ENCODE measurements around the gene PSEN1.

The PSEN1 gene

DNA sequence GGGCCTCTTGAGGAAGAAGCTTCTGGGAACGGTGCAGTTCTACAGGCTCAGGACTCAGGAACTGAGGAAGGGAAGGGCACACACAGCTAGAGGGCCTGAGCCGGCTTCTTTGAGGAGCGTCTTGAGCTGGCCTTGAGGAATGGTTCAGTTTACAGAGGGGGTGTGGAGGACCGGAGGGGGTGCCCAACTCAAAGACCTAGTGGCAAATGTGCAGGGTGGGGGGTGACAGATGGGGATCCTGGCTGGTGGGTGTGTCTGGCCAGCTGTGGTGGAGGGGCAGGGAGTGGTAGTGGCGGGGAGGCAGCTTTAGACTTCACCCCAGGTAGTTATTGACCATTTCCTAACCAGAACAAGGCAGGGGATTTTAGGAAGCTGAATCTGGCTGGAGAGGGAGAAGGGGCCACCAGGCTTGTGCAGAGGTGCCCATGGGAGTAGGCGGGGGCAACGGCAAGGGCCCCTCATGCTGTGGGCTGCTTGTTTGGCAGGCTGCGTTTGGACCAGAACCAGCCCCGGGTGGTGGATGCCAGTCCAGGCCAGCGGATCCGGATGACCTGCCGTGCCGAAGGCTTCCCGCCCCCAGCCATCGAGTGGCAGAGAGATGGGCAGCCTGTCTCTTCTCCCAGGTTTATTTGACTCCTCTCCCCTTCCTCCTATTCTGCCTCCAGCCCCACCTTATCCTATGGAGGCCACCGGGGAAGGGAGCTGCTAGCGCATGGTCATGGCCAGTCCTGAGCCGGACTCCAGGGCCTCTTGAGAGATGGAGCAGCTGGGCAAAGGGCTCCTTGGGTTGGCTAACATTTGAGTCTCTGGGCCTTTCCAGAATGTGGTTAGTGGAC, 128.8 kb downstream of the PSEN1 start:
- Histone ChIP-seq H3K9ac (no peak overlapping the region), H2AFZ (ENCODE audit: low read depth) (no peak overlapping the region), H3K4me1 (ENCODE audit: low read depth, poor library complexity, severe bottlenecking) (no peaks in the 10 kb centered on the region), H3K27ac (no peak overlapping the region), H3K36me3 (ENCODE audit: insufficient read depth) (no peaks in the 10 kb centered on the region), H3K4me3 (IDR thresholded peaks at IDR 0.05; ENCODE audit: insufficient read depth, low read depth, low read length) (no peak overlapping the region), H3K79me2 (ENCODE audit: insufficient read depth, low read depth) (no peaks in the 10 kb centered on the region), H3K27me3 (ENCODE audit: insufficient read depth, low read depth) (no peaks in the 10 kb centered on the region), H4K20me1 (ENCODE audit: insufficient read depth) (no peaks in the 10 kb centered on the region), H3K4me2 (no peak overlapping the region)
- TF ChIP-seq, protein P1, sequence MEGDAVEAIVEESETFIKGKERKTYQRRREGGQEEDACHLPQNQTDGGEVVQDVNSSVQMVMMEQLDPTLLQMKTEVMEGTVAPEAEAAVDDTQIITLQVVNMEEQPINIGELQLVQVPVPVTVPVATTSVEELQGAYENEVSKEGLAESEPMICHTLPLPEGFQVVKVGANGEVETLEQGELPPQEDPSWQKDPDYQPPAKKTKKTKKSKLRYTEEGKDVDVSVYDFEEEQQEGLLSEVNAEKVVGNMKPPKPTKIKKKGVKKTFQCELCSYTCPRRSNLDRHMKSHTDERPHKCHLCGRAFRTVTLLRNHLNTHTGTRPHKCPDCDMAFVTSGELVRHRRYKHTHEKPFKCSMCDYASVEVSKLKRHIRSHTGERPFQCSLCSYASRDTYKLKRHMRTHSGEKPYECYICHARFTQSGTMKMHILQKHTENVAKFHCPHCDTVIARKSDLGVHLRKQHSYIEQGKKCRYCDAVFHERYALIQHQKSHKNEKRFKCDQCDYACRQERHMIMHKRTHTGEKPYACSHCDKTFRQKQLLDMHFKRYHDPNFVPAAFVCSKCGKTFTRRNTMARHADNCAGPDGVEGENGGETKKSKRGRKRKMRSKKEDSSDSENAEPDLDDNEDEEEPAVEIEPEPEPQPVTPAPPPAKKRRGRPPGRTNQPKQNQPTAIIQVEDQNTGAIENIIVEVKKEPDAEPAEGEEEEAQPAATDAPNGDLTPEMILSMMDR (conservative IDR thresholded peaks at IDR 0.05; ENCODE audit: low read depth, low read length) = no peak

GRCh38 chr14:73265721-73266046, 129.4 kb downstream of the PSEN1 start:
- TF ChIP-seq, protein P1 (conservative IDR thresholded peaks at IDR 0.05; ENCODE audit: low read depth, low read length) = no peak
- Histone ChIP-seq H3K36me3 (ENCODE audit: insufficient read depth) (no peaks in the 10 kb centered on the region), H2AFZ (ENCODE audit: low read depth) (no peak overlapping the region), H3K4me3 (IDR thresholded peaks at IDR 0.05; ENCODE audit: insufficient read depth, low read depth, low read length) (no peak overlapping the region), H3K27me3 (ENCODE audit: insufficient read depth, low read depth) (no peaks in the 10 kb centered on the region), H3K9ac (no peak overlapping the region), H3K27ac (no peak overlapping the region), H3K4me1 (ENCODE audit: low read depth, poor library complexity, severe bottlenecking) (no peaks in the 10 kb centered on the region), H3K4me2 (no peak overlapping the region), H3K79me2 (ENCODE audit: insufficient read depth, low read depth) (no peaks in the 10 kb centered on the region), H4K20me1 (ENCODE audit: insufficient read depth) (no peaks in the 10 kb centered on the region)

- Histone ChIP-seq H3K4me3 (IDR thresholded peaks at IDR 0.05; ENCODE audit: insufficient read depth, low read depth, low read length) (no peak overlapping the region), H2AFZ (ENCODE audit: low read depth) (no peak overlapping the region), H3K27ac (no peak overlapping the region), H3K9ac (no peak overlapping the region), H3K79me2 (ENCODE audit: insufficient read depth, low read depth) (no peaks in the 10 kb centered on the region), H3K4me1 (ENCODE audit: low read depth, poor library complexity, severe bottlenecking) (no peaks in the 10 kb centered on the region), H4K20me1 (ENCODE audit: insufficient read depth) (no peaks in the 10 kb centered on the region), H3K27me3 (ENCODE audit: insufficient read depth, low read depth) (no peaks in the 10 kb centered on the region), H3K4me2 (no peak overlapping the region), H3K36me3 (ENCODE audit: insufficient read depth) (no peaks in the 10 kb centered on the region)
- TF ChIP-seq, protein P1 (conservative IDR thresholded peaks at IDR 0.05; ENCODE audit: low read depth, low read length) = no peak
Observed at GRCh38 chr14:73266317-73266716, 130.0 kb downstream of the PSEN1 start.

DNA sequence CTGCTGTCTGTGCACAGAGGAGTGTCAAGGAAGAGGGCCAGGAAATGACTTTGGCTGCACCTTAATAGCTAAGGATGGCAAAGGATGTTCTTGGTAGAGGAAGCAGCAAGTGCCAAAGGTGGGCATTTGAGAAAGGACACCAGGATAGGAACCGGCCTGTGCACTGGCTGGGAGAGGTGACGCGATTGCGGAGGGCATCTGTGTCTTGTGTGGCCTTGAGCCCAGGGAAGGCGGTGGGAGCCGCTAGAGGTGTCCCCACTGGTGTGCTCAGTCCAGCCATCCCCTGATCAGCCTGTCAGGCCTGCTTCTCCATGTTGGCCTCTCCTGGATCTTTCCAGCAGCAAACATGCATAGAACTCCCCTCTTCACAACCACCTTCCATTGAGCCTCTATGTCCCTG, 131.2 kb downstream of the PSEN1 start:
- no peaks in the 10 kb centered on the region for H3K4me1 ChIP-seq (ENCODE audit: low read depth, poor library complexity, severe bottlenecking)
- no peak overlapping the region for H3K4me3 ChIP-seq (IDR thresholded peaks at IDR 0.05; ENCODE audit: insufficient read depth, low read depth, low read length)
- no peak overlapping the region for H2AFZ ChIP-seq (ENCODE audit: low read depth)
- TF ChIP-seq, protein P1 (conservative IDR thresholded peaks at IDR 0.05; ENCODE audit: low read depth, low read length) = no peak
- no peaks in the 10 kb centered on the region for H3K79me2 ChIP-seq (ENCODE audit: insufficient read depth, low read depth)
- no peak overlapping the region for H3K27ac ChIP-seq
- no peaks in the 10 kb centered on the region for H3K27me3 ChIP-seq (ENCODE audit: insufficient read depth, low read depth)
- no peak overlapping the region for H3K9ac ChIP-seq
- no peaks in the 10 kb centered on the region for H4K20me1 ChIP-seq (ENCODE audit: insufficient read depth)
- no peak overlapping the region for H3K4me2 ChIP-seq
- no peaks in the 10 kb centered on the region for H3K36me3 ChIP-seq (ENCODE audit: insufficient read depth)
